ENCODE measurements around the gene SYPL1.

Gene SYPL1

GRCh38 chr7:106069471-106070200, 42.5 kb downstream of the SYPL1 start:
- no peak overlapping the region for H4K91ac ChIP-seq (ENCODE audit: low read depth, low read length, poor library complexity)
- H2BK5ac ChIP-seq (ENCODE audit: low read length) = no peak overlapping the region
- H3K4me1 ChIP-seq (ENCODE audit: control insufficient read depth in 2 of 2, insufficient read depth in 1 of 2, low read depth in 1 of 2, low read length in 2 of 2) = peaks cover 13% of the 10 kb centered on the region in 2 donors
- no peak overlapping the region for H4K8ac ChIP-seq (ENCODE audit: low read depth, low read length)
- no peak overlapping the region for H3K27ac ChIP-seq (replicated peaks; ENCODE audit: low read length)
- peak overlapping the region; percentile 62 for H3K18ac ChIP-seq (ENCODE audit: low read length)
- H2BK15ac ChIP-seq (ENCODE audit: low read length) = peak overlapping the region; percentile 52
- H3K4ac ChIP-seq (ENCODE audit: low read length) = no peak overlapping the region
- H2BK12ac ChIP-seq (ENCODE audit: low read length) = no peak overlapping the region
- H3K23ac ChIP-seq (ENCODE audit: low read depth, low read length, poor library complexity) = no peak overlapping the region
- no peak overlapping the region for H3K4me3 ChIP-seq (ENCODE audit: low read length in 2 of 2)
- no CpG with 5 or more reads among the region's 9 CpGs for WGBS, 2 donors (ENCODE audit: extremely low coverage in 2 of 2, insufficient read length in 2 of 2, insufficient replicate concordance in 1 of 2)
- no peaks in the 10 kb centered on the region for H3K36me3 ChIP-seq (replicated peaks in 1 of 2; ENCODE audit: control insufficient read depth in 2 of 2, insufficient read depth in 2 of 2, low read length in 2 of 2)
- H3K4me2 ChIP-seq (ENCODE audit: insufficient read depth, low read length, poor library complexity, severe bottlenecking) = no peak overlapping the region
- H2AK5ac ChIP-seq (ENCODE audit: low read depth, low read length) = peak overlapping the region; percentile 68
- peaks cover 0 to 13% (median 0%) of the 10 kb centered on the region in 3 experiments for H3K27me3 ChIP-seq (ENCODE audit: control insufficient read depth in 3 of 3, insufficient read depth in 3 of 3, low read depth in 1 of 3, low read length in 3 of 3)
- no peak for DNase-seq (ENCODE audit: low spot score)
- H2BK120ac ChIP-seq (ENCODE audit: low read depth, low read length) = no peak overlapping the region
- no peak overlapping the region for H2AFZ ChIP-seq (ENCODE audit: low read length)
- H3K14ac ChIP-seq (ENCODE audit: low read length) = no peak overlapping the region
- H3K9ac ChIP-seq (ENCODE audit: low read depth, low read length, poor library complexity) = no peak overlapping the region
- H3K79me1 ChIP-seq (ENCODE audit: low read depth, low read length) = no peaks in the 10 kb centered on the region
- H3K9me3 ChIP-seq (replicated peaks in 1 of 2; ENCODE audit: control insufficient read depth in 2 of 2, insufficient read depth in 1 of 2, low read depth in 1 of 2, low read length in 2 of 2) = no peaks in the 10 kb centered on the region

- Histone ChIP-seq H3K79me1 (ENCODE audit: low read depth, low read length) (no peaks in the 10 kb centered on the region), H3K4me2 (ENCODE audit: insufficient read depth, low read length, poor library complexity, severe bottlenecking) (no peak overlapping the region), H3K18ac (ENCODE audit: low read length) (no peak overlapping the region), H2BK120ac (ENCODE audit: low read depth, low read length) (no peak overlapping the region), H4K91ac (ENCODE audit: low read depth, low read length, poor library complexity) (no peak overlapping the region), H3K27me3 (ENCODE audit: control insufficient read depth in 3 of 3, insufficient read depth in 3 of 3, low read depth in 1 of 3, low read length in 3 of 3) (peaks cover 0 to 13% (median 0%) of the 10 kb centered on the region in 3 experiments), H3K27ac (replicated peaks; ENCODE audit: low read length) (no peak overlapping the region), H4K8ac (ENCODE audit: low read depth, low read length) (no peak overlapping the region), H3K4me1 (ENCODE audit: control insufficient read depth in 2 of 2, insufficient read depth in 1 of 2, low read depth in 1 of 2, low read length in 2 of 2) (peaks cover 16 to 17% of the 10 kb centered on the region in 2 donors), H3K36me3 (replicated peaks in 1 of 2; ENCODE audit: control insufficient read depth in 2 of 2, insufficient read depth in 2 of 2, low read length in 2 of 2) (no peaks in the 10 kb centered on the region), H3K9ac (ENCODE audit: low read depth, low read length, poor library complexity) (no peak overlapping the region), H3K4me3 (ENCODE audit: low read length in 2 of 2) (no peak overlapping the region), H3K23ac (ENCODE audit: low read depth, low read length, poor library complexity) (no peak overlapping the region), H2BK15ac (ENCODE audit: low read length) (no peak overlapping the region), H3K14ac (ENCODE audit: low read length) (no peak overlapping the region), H3K4ac (ENCODE audit: low read length) (no peak overlapping the region), H2AK5ac (ENCODE audit: low read depth, low read length) (no peak overlapping the region), H3K9me3 (replicated peaks in 1 of 2; ENCODE audit: control insufficient read depth in 2 of 2, insufficient read depth in 1 of 2, low read depth in 1 of 2, low read length in 2 of 2) (no peaks in the 10 kb centered on the region), H2BK5ac (ENCODE audit: low read length) (no peak overlapping the region), H2AFZ (ENCODE audit: low read length) (no peak overlapping the region), H2BK12ac (ENCODE audit: low read length) (no peak overlapping the region)
- WGBS, 2 donors (ENCODE audit: extremely low coverage in 2 of 2, insufficient read length in 2 of 2, insufficient replicate concordance in 1 of 2) = no CpG with 5 or more reads among the region's 3 CpGs
- DNase-seq (ENCODE audit: low spot score) = no peak
Observed at GRCh38 chr7:106068986-106069385, 43.1 kb downstream of the SYPL1 start.

GRCh38 chr7:106068538-106068961, 43.6 kb downstream of the SYPL1 start:
- Histone ChIP-seq H2AFZ (ENCODE audit: low read length) (no peak overlapping the region), H2AK5ac (ENCODE audit: low read depth, low read length) (no peak overlapping the region), H3K27ac (replicated peaks; ENCODE audit: low read length) (no peak overlapping the region), H2BK12ac (ENCODE audit: low read length) (no peak overlapping the region), H3K14ac (ENCODE audit: low read length) (no peak overlapping the region), H3K23ac (ENCODE audit: low read depth, low read length, poor library complexity) (no peak overlapping the region), H3K4me3 (ENCODE audit: low read length in 2 of 2) (no peak overlapping the region), H2BK5ac (ENCODE audit: low read length) (no peak overlapping the region), H3K79me1 (ENCODE audit: low read depth, low read length) (no peaks in the 10 kb centered on the region), H3K9me3 (replicated peaks in 1 of 2; ENCODE audit: control insufficient read depth in 2 of 2, insufficient read depth in 1 of 2, low read depth in 1 of 2, low read length in 2 of 2) (no peaks in the 10 kb centered on the region), H3K4me1 (ENCODE audit: control insufficient read depth in 2 of 2, insufficient read depth in 1 of 2, low read depth in 1 of 2, low read length in 2 of 2) (peaks cover 16 to 17% of the 10 kb centered on the region in 2 donors), H3K36me3 (replicated peaks in 1 of 2; ENCODE audit: control insufficient read depth in 2 of 2, insufficient read depth in 2 of 2, low read length in 2 of 2) (no peaks in the 10 kb centered on the region), H3K18ac (ENCODE audit: low read length) (no peak overlapping the region), H2BK15ac (ENCODE audit: low read length) (no peak overlapping the region), H3K27me3 (ENCODE audit: control insufficient read depth in 3 of 3, insufficient read depth in 3 of 3, low read depth in 1 of 3, low read length in 3 of 3) (peaks cover 0 to 13% (median 0%) of the 10 kb centered on the region in 3 experiments), H4K8ac (ENCODE audit: low read depth, low read length) (no peak overlapping the region), H3K9ac (ENCODE audit: low read depth, low read length, poor library complexity) (no peak overlapping the region), H3K4ac (ENCODE audit: low read length) (no peak overlapping the region), H3K4me2 (ENCODE audit: insufficient read depth, low read length, poor library complexity, severe bottlenecking) (no peak overlapping the region), H4K91ac (ENCODE audit: low read depth, low read length, poor library complexity) (no peak overlapping the region), H2BK120ac (ENCODE audit: low read depth, low read length) (no peak overlapping the region)
- WGBS, 2 donors (ENCODE audit: extremely low coverage in 2 of 2, insufficient read length in 2 of 2, insufficient replicate concordance in 1 of 2) = no CpG with 5 or more reads among the region's 4 CpGs
- no peak for DNase-seq (ENCODE audit: low spot score)

GRCh38 chr7:106067678-106068077, 44.4 kb downstream of the SYPL1 start:
- Histone ChIP-seq H3K4me1 (ENCODE audit: control insufficient read depth in 2 of 2, insufficient read depth in 1 of 2, low read depth in 1 of 2, low read length in 2 of 2) (peaks cover 17 to 18% of the 10 kb centered on the region in 2 donors), H3K23ac (ENCODE audit: low read depth, low read length, poor library complexity) (no peak overlapping the region), H2BK15ac (ENCODE audit: low read length) (no peak overlapping the region), H3K14ac (ENCODE audit: low read length) (no peak overlapping the region), H3K79me1 (ENCODE audit: low read depth, low read length) (no peaks in the 10 kb centered on the region), H3K4me3 (ENCODE audit: low read length in 2 of 2) (no peak overlapping the region), H4K8ac (ENCODE audit: low read depth, low read length) (no peak overlapping the region), H3K9ac (ENCODE audit: low read depth, low read length, poor library complexity) (no peak overlapping the region), H4K91ac (ENCODE audit: low read depth, low read length, poor library complexity) (no peak overlapping the region), H3K4me2 (ENCODE audit: insufficient read depth, low read length, poor library complexity, severe bottlenecking) (no peak overlapping the region), H2BK12ac (ENCODE audit: low read length) (no peak overlapping the region), H2BK120ac (ENCODE audit: low read depth, low read length) (no peak overlapping the region), H3K4ac (ENCODE audit: low read length) (no peak overlapping the region), H3K9me3 (replicated peaks in 1 of 2; ENCODE audit: control insufficient read depth in 2 of 2, insufficient read depth in 1 of 2, low read depth in 1 of 2, low read length in 2 of 2) (no peaks in the 10 kb centered on the region), H3K27me3 (ENCODE audit: control insufficient read depth in 3 of 3, insufficient read depth in 3 of 3, low read depth in 1 of 3, low read length in 3 of 3) (peaks cover 0 to 13% (median 0%) of the 10 kb centered on the region in 3 experiments), H2AFZ (ENCODE audit: low read length) (no peak overlapping the region), H3K36me3 (replicated peaks in 1 of 2; ENCODE audit: control insufficient read depth in 2 of 2, insufficient read depth in 2 of 2, low read length in 2 of 2) (no peaks in the 10 kb centered on the region), H3K27ac (replicated peaks; ENCODE audit: low read length) (no peak overlapping the region), H3K18ac (ENCODE audit: low read length) (no peak overlapping the region), H2AK5ac (ENCODE audit: low read depth, low read length) (no peak overlapping the region), H2BK5ac (ENCODE audit: low read length) (no peak overlapping the region)
- DNase-seq (ENCODE audit: low spot score) = no peak
- no CpG with 5 or more reads among the region's 3 CpGs for WGBS, 2 donors (ENCODE audit: extremely low coverage in 2 of 2, insufficient read length in 2 of 2, insufficient replicate concordance in 1 of 2)

Measured in neuronal stem cell (in vitro differentiated cells).